H1 (cell line): ENCODE measurements around the gene TMEM151A. TPM values are rescaled to one million over a fixed set of nuclear protein-coding genes. Genes with fewer than 3 reads are reported as not detected.

ENCODE experiments used
- MAFK ChIP-seq: IDR thresholded peaks from 2 replicates; pipeline ENCODE4 v1.6.1; 2012; ENCODE audit warnings: low read depth, mild to moderate bottlenecking, improper control_type of control experiment, low read length
- polyA plus RNA-seq, 7 experiments: library from polyadenylated mRNA; depleted of rRNA in 3 of 7; stranded (reverse) in 5 of 7; unstranded in 2 of 7; fragments of >200 nt in 5 of 7; fragments of 200-250 nt in 2 of 7; gene quantifications; 1 replicate in 5 of 7; 2 replicates in 1 of 7; 4 replicates in 1 of 7; pipeline versions ENCODE4 v1.2.1 to v1.2.3, GENCODE V29; 2011 to 2013; ENCODE audit warnings: missing spikeins in 2 of 7, mixed read lengths in 2 of 7
- total RNA-seq: library from RNA; stranded (reverse); fragmentation: NEBNext Ultra II Directional; extraction: Animal tissue kit (Norgen Biotek cat#: 25700); gene quantifications from 2 replicates; pipeline ENCODE4 v1.2.1, GENCODE V29; 2021

TMEM151A gene
- total and polyA plus RNA-seq, 2 of the 8 experiments (the other 6 are each of a cell fraction or from before 2014, with no cell fraction given), result 3.2 TPM

- TF ChIP-seq MAFK, result no peak
Measured at GRCh38 chr11:66335531-66336233, 44.0 kb downstream of the TMEM151A start (continued).
